ENCODE data around the gene JHY. TPM values are rescaled to one million over a fixed set of nuclear protein-coding genes. Genes with fewer than 3 reads are reported as not detected.
"Not testable (repeated sequence)": the region's sequence is repeated elsewhere in the genome, so short reads cannot be mapped to it uniquely, and the experiment has no call there.

The JHY gene
- total RNA-seq, 1 donor from 2014 or later = 2.9 TPM

- Mint-ChIP-seq H3K4me3 (ENCODE audit: unreplicated experiment) (no peak overlapping the region), H3K27ac (ENCODE audit: unreplicated experiment) (no peak overlapping the region), H3K4me1 (ENCODE audit: low read depth, unreplicated experiment) (no peaks in the 10 kb centered on the region), H3K36me3 (ENCODE audit: unreplicated experiment) (no peaks in the 10 kb centered on the region), H3K9me3 (ENCODE audit: unreplicated experiment) (no peaks in the 10 kb centered on the region), H3K27me3 (ENCODE audit: unreplicated experiment) (peaks cover 1% of the 10 kb centered on the region)
- no peak for DNase-seq
- no peak for TF ChIP-seq CTCF (IDR thresholded peaks at IDR 0.05; ENCODE audit: partially characterized antibody, unreplicated experiment)
These were observed 20.5 kb upstream of the JHY start for GRCh38 chr11:122862091-122862490.

GRCh38 chr11:122863154-122863553 is 19.4 kb upstream of the JHY start:
- H3K27me3 Mint-ChIP-seq (ENCODE audit: unreplicated experiment); H3K4me3 Mint-ChIP-seq (ENCODE audit: unreplicated experiment): not testable (repeated sequence)

GRCh38 chr11:122863704-122864326 is 18.7 kb upstream of the JHY start:
- Mint-ChIP-seq H3K27ac (ENCODE audit: unreplicated experiment) (no peak overlapping the region), H3K27me3 (ENCODE audit: unreplicated experiment) (peaks cover 1% of the 10 kb centered on the region), H3K9me3 (ENCODE audit: unreplicated experiment) (no peaks in the 10 kb centered on the region), H3K4me3 (ENCODE audit: unreplicated experiment) (no peak overlapping the region), H3K36me3 (ENCODE audit: unreplicated experiment) (no peaks in the 10 kb centered on the region), H3K4me1 (ENCODE audit: low read depth, unreplicated experiment) (no peaks in the 10 kb centered on the region)
- DNase-seq = peak; percentile 65
- peak; percentile 83 for TF ChIP-seq CTCF (IDR thresholded peaks at IDR 0.05; ENCODE audit: partially characterized antibody, unreplicated experiment)

More at GRCh38 chr11:122863154-122863553, 19.4 kb upstream of the JHY start:
- not testable (repeated sequence) for DNase-seq; H3K9me3 Mint-ChIP-seq (ENCODE audit: unreplicated experiment); H3K4me1 Mint-ChIP-seq (ENCODE audit: low read depth, unreplicated experiment); H3K36me3 Mint-ChIP-seq (ENCODE audit: unreplicated experiment); H3K27ac Mint-ChIP-seq (ENCODE audit: unreplicated experiment)

- Mint-ChIP-seq H3K27me3 (ENCODE audit: unreplicated experiment) (peaks cover 1% of the 10 kb centered on the region), H3K36me3 (ENCODE audit: unreplicated experiment) (no peaks in the 10 kb centered on the region), H3K4me1 (ENCODE audit: low read depth, unreplicated experiment) (no peaks in the 10 kb centered on the region), H3K27ac (ENCODE audit: unreplicated experiment) (no peak overlapping the region), H3K4me3 (ENCODE audit: unreplicated experiment) (no peak overlapping the region), H3K9me3 (ENCODE audit: unreplicated experiment) (no peaks in the 10 kb centered on the region)
- no peak for DNase-seq
- no peak for TF ChIP-seq CTCF (IDR thresholded peaks at IDR 0.05; ENCODE audit: partially characterized antibody, unreplicated experiment)
These were observed 18.0 kb upstream of the JHY start for GRCh38 chr11:122864386-122865115.

GRCh38 chr11:122869622-122870021 is 12.9 kb upstream of the JHY start:
- no peak for TF ChIP-seq CTCF (IDR thresholded peaks at IDR 0.05; ENCODE audit: partially characterized antibody, unreplicated experiment)
- Mint-ChIP-seq H3K27me3 (ENCODE audit: unreplicated experiment) (no peaks in the 10 kb centered on the region), H3K27ac (ENCODE audit: unreplicated experiment) (no peak overlapping the region), H3K4me1 (ENCODE audit: low read depth, unreplicated experiment) (no peaks in the 10 kb centered on the region), H3K4me3 (ENCODE audit: unreplicated experiment) (no peak overlapping the region), H3K9me3 (ENCODE audit: unreplicated experiment) (no peaks in the 10 kb centered on the region), H3K36me3 (ENCODE audit: unreplicated experiment) (no peaks in the 10 kb centered on the region)
- no peak for DNase-seq
